Transverse colon (tissue), 4 donors: ENCODE results near the gene TENM4.

ENCODE experiments used
- POLR2A ChIP-seq: fragments of 450-650 bp; IDR thresholded peaks from one replicate; pipeline ENCODE4 v1.6.1; 2016; ENCODE audit warnings: antibody characterized with exemption, mild to moderate bottlenecking, moderate library complexity
- POLR2AphosphoS5 ChIP-seq, 3 donors: sonication (generic); formaldehyde crosslinking; IDR thresholded peaks; one replicate each; pipeline ENCODE4 v1.6.1; 2016; ENCODE audit warnings: antibody characterized with exemption in 3 of 3
- TF ChIP-seq, protein P1 (sequence below), 5 experiments: fragments of 200-600 bp in 3 of 5; fragments of 450-650 bp in 2 of 5; sonication (generic) in 3 of 5; IDR thresholded peaks; 1 replicate in 2 of 5; 2 replicates in 3 of 5; pipeline ENCODE4 v1.5.1; 2016 to 2017; ENCODE audit warnings: antibody characterized with exemption in 5 of 5, inconsistent platforms in 3 of 5, mild to moderate bottlenecking in 2 of 5, moderate library complexity in 1 of 5

DNA sequence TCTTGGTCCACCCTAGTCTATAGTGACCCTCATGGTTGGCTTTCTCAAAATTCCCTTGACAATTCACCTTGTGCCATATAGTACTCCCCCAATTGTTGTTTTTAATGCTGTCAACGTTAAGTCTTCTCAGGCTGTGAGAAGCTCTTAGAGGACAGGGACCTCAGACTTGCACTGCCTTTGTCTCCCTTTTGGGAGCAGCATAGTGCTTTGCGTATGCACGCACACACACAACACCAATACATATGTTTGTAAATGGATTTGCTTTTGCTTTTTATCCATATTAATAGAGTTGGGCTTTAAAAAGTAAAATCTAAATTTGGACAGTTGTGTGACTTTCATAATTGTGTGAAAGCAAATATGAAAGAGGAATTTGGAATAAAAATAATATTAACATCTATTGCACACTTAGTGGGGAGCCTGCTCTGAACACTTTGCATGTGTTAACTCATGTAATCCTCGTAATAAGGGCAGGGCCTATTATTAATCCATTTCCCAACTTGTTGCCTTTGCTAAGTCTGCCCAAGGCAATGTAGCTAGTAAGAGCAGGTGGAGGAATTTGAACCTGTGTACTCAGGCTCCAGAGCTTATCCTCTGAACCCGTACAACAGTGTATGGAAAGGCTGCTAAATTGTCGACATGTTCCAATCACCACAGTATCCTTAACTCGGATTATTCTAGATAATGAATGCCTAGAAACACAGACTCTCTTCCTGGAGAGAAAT lies 608.4 kb downstream of the TENM4 start:
- TF ChIP-seq, protein P1, sequence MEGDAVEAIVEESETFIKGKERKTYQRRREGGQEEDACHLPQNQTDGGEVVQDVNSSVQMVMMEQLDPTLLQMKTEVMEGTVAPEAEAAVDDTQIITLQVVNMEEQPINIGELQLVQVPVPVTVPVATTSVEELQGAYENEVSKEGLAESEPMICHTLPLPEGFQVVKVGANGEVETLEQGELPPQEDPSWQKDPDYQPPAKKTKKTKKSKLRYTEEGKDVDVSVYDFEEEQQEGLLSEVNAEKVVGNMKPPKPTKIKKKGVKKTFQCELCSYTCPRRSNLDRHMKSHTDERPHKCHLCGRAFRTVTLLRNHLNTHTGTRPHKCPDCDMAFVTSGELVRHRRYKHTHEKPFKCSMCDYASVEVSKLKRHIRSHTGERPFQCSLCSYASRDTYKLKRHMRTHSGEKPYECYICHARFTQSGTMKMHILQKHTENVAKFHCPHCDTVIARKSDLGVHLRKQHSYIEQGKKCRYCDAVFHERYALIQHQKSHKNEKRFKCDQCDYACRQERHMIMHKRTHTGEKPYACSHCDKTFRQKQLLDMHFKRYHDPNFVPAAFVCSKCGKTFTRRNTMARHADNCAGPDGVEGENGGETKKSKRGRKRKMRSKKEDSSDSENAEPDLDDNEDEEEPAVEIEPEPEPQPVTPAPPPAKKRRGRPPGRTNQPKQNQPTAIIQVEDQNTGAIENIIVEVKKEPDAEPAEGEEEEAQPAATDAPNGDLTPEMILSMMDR (IDR thresholded peaks at IDR 0.05), result no peak
- TF ChIP-seq POLR2A (no peak), POLR2AphosphoS5 (IDR thresholded peaks at IDR 0.05) (no peak)
